ENCODE results near the gene C19orf81. TPM values are rescaled to one million over a fixed set of nuclear protein-coding genes. Genes with fewer than 3 reads are reported as not detected.
"Not testable (repeated sequence)": the region's sequence is repeated elsewhere in the genome, so short reads cannot be mapped to it uniquely, and the experiment has no call there.

The C19orf81 gene
- total RNA-seq, 1 donor from 2014 or later, result 10.4 TPM

GRCh38 chr19:50607874-50608785, 41.1 kb upstream of the C19orf81 start:
- no peak overlapping the region for H3K27ac Mint-ChIP-seq (ENCODE audit: unreplicated experiment)
- peaks cover 8% of the 10 kb centered on the region for H3K36me3 Mint-ChIP-seq (ENCODE audit: unreplicated experiment)
- TF ChIP-seq CTCF (IDR thresholded peaks at IDR 0.05; ENCODE audit: partially characterized antibody, unreplicated experiment), result peak; percentile 87
- peak overlapping the region; percentile 78 for H3K4me3 Mint-ChIP-seq (ENCODE audit: unreplicated experiment)
- H3K27me3 Mint-ChIP-seq (ENCODE audit: unreplicated experiment), result peaks cover 9% of the 10 kb centered on the region
- peak; percentile 99 for DNase-seq
- H3K4me1 Mint-ChIP-seq (ENCODE audit: low read depth, unreplicated experiment), result peaks cover 2% of the 10 kb centered on the region
- peaks cover 2% of the 10 kb centered on the region for H3K9me3 Mint-ChIP-seq (ENCODE audit: unreplicated experiment)

GRCh38 chr19:50612504-50613404, 36.5 kb upstream of the C19orf81 start:
- H3K4me3 Mint-ChIP-seq (ENCODE audit: unreplicated experiment); H3K9me3 Mint-ChIP-seq (ENCODE audit: unreplicated experiment); H3K4me1 Mint-ChIP-seq (ENCODE audit: low read depth, unreplicated experiment); H3K36me3 Mint-ChIP-seq (ENCODE audit: unreplicated experiment); DNase-seq; H3K27ac Mint-ChIP-seq (ENCODE audit: unreplicated experiment); H3K27me3 Mint-ChIP-seq (ENCODE audit: unreplicated experiment): not testable (repeated sequence)

- not testable (repeated sequence) for H3K4me1 Mint-ChIP-seq (ENCODE audit: low read depth, unreplicated experiment); H3K9me3 Mint-ChIP-seq (ENCODE audit: unreplicated experiment); H3K27ac Mint-ChIP-seq (ENCODE audit: unreplicated experiment); H3K36me3 Mint-ChIP-seq (ENCODE audit: unreplicated experiment); H3K4me3 Mint-ChIP-seq (ENCODE audit: unreplicated experiment); H3K27me3 Mint-ChIP-seq (ENCODE audit: unreplicated experiment); DNase-seq
Observed at GRCh38 chr19:50618379-50618778, 30.9 kb upstream of the C19orf81 start.

- H3K4me1 Mint-ChIP-seq (ENCODE audit: low read depth, unreplicated experiment); DNase-seq; H3K27me3 Mint-ChIP-seq (ENCODE audit: unreplicated experiment); H3K27ac Mint-ChIP-seq (ENCODE audit: unreplicated experiment); H3K9me3 Mint-ChIP-seq (ENCODE audit: unreplicated experiment); H3K36me3 Mint-ChIP-seq (ENCODE audit: unreplicated experiment); H3K4me3 Mint-ChIP-seq (ENCODE audit: unreplicated experiment): not testable (repeated sequence)
Observed at GRCh38 chr19:50619184-50619583, 30.1 kb upstream of the C19orf81 start.

- DNase-seq; H3K27me3 Mint-ChIP-seq (ENCODE audit: unreplicated experiment); H3K36me3 Mint-ChIP-seq (ENCODE audit: unreplicated experiment); H3K27ac Mint-ChIP-seq (ENCODE audit: unreplicated experiment); H3K4me3 Mint-ChIP-seq (ENCODE audit: unreplicated experiment); H3K9me3 Mint-ChIP-seq (ENCODE audit: unreplicated experiment); H3K4me1 Mint-ChIP-seq (ENCODE audit: low read depth, unreplicated experiment): not testable (repeated sequence)
Observed at GRCh38 chr19:50620394-50620906, 28.8 kb upstream of the C19orf81 start.

GRCh38 chr19:50624949-50625600, 24.2 kb upstream of the C19orf81 start:
- H3K27ac Mint-ChIP-seq (ENCODE audit: unreplicated experiment), result no peak overlapping the region
- no peak for TF ChIP-seq CTCF (IDR thresholded peaks at IDR 0.05; ENCODE audit: partially characterized antibody, unreplicated experiment)
- no peak overlapping the region for H3K4me3 Mint-ChIP-seq (ENCODE audit: unreplicated experiment)
- H3K27me3 Mint-ChIP-seq (ENCODE audit: unreplicated experiment), result peaks cover 6% of the 10 kb centered on the region
- no peaks in the 10 kb centered on the region for H3K36me3 Mint-ChIP-seq (ENCODE audit: unreplicated experiment)
- H3K4me1 Mint-ChIP-seq (ENCODE audit: low read depth, unreplicated experiment), result no peaks in the 10 kb centered on the region
- DNase-seq, result no peak
- peaks cover 3% of the 10 kb centered on the region for H3K9me3 Mint-ChIP-seq (ENCODE audit: unreplicated experiment)

Data from glutamatergic neuron (in vitro differentiated cells).